A549 (cell line): Measurements from ENCODE around the gene ARHGAP44. TPM values are rescaled to one million over a fixed set of nuclear protein-coding genes. Genes with fewer than 3 reads are reported as not detected.
"Not testable (repeated sequence)": the region's sequence is repeated elsewhere in the genome, so short reads cannot be mapped to it uniquely, and the experiment has no call there.

Experiments
- ATAC-seq, 2 experiments: fragments of 200-7000 bp in 1 of 2; fragments of >200 bp in 1 of 2; cut with Nextera tagmentation in 1 of 2; cut with Tn5 transposase in 1 of 2; 3 replicates each; pipeline versions ENCODE4 v1.8.0 to v1.9.1; 2018 to 2020; ENCODE audit warnings: mild to moderate bottlenecking in 1 of 2, moderate library complexity in 1 of 2
- CTCF ChIA-PET: fragments of 300-600 bp; sonication (Branson Sonifier 250); formaldehyde crosslinking; extraction: SDS; loops from one replicate; lab custom pipeline; 2021; ENCODE audit warnings: antibody characterized with exemption, inconsistent platforms; lab: Yijun Ruan, JAX
- POLR2A ChIA-PET: fragments of 350-600 bp; formaldehyde crosslinking; extraction: SDS; loops from one replicate; lab custom pipeline; 2021; ENCODE audit warnings: antibody characterized with exemption, inconsistent platforms; lab: Yijun Ruan, JAX
- DNase-seq, 2 experiments: peaks; one replicate each; pipeline versions ENCODE4 v3.0.0 to v3.0.0-alpha.2; 2011 to 2016; ENCODE audit warnings: low read depth in 1 of 2, low spot score in 1 of 2
- FAIRE-seq: peaks from 2 replicates; lab custom pipeline; 2011; peaks lifted over from hg19 to GRCh38; lab: Jason Lieb, UNC
- H3K27ac ChIP-seq, 2 experiments: fragments of >200 bp; sonication (Bioruptor Twin); formaldehyde crosslinking; 3 replicates each; pipeline ENCODE4 v1.5.1; 2016 to 2017
- H3K4me1 ChIP-seq: fragments of >200 bp; sonication (Bioruptor Twin); formaldehyde crosslinking; 3 replicates; pipeline ENCODE4 v1.6.1; 2016
- H3K4me2 ChIP-seq: fragments of >200 bp; sonication (Bioruptor Twin); formaldehyde crosslinking; 3 replicates; pipeline ENCODE4 v1.6.1; 2016
- H3K4me3 ChIP-seq: fragments of >200 bp; sonication (Bioruptor Twin); formaldehyde crosslinking; 3 replicates; pipeline ENCODE4 v1.5.1; 2016
- H3K9me3 ChIP-seq: fragments of >200 bp; sonication (Bioruptor Twin); formaldehyde crosslinking; 3 replicates; pipeline ENCODE4 v1.6.1; 2016
- CBX2 ChIP-seq: fragments of 200-600 bp; sonication (generic); IDR thresholded peaks from 2 replicates; pipeline ENCODE4 v1.6.1; 2016; ENCODE audit warnings: low read depth, mild to moderate bottlenecking, borderline replicate concordance
- CEBPB ChIP-seq, 2 experiments: fragments of >200 bp in 1 of 2; sonication (Bioruptor Twin) in 1 of 2; formaldehyde crosslinking in 1 of 2; IDR thresholded peaks; 2 replicates each; pipeline ENCODE4 v1.6.1; 2012 to 2016
- CTCF ChIP-seq: fragments of >200 bp; sonication (Bioruptor Twin); formaldehyde crosslinking; IDR thresholded peaks from 3 replicates; pipeline ENCODE4 v1.5.1; 2016
- E2F6 ChIP-seq: IDR thresholded peaks from 2 replicates; pipeline ENCODE4 v1.6.1; 2012; ENCODE audit warnings: low read depth, borderline replicate concordance
- ESRRA ChIP-seq: fragments of 150-350 bp; IDR thresholded peaks from 2 replicates; pipeline ENCODE4 v1.6.1; 2014; ENCODE audit warnings: mild to moderate bottlenecking, low read length, borderline replicate concordance
- FOSL2 ChIP-seq, 2 experiments: fragments of 450-650 bp in 1 of 2; fragments of >200 bp in 1 of 2; sonication (Bioruptor Twin) in 1 of 2; formaldehyde crosslinking; IDR thresholded peaks; 2 replicates each; pipeline versions ENCODE4 v1.5.0 to v1.6.1; 2016 to 2020; ENCODE audit warnings: mild to moderate bottlenecking in 1 of 2, moderate library complexity in 1 of 2
- HDAC2 ChIP-seq: fragments of 200-600 bp; sonication (generic); IDR thresholded peaks from 2 replicates; pipeline ENCODE4 v1.6.1; 2016
- HES2 ChIP-seq: fragments of >200 bp; sonication (Bioruptor Twin); formaldehyde crosslinking; IDR thresholded peaks from 2 replicates; pipeline ENCODE4 v1.6.1; 2016
- MAZ ChIP-seq: fragments of 150-350 bp; IDR thresholded peaks from 2 replicates; pipeline ENCODE4 v1.6.1; 2014; ENCODE audit warnings: antibody characterized with exemption, low read depth, low read length, borderline replicate concordance
- MYC ChIP-seq: IDR thresholded peaks from 2 replicates; pipeline ENCODE4 v1.6.1; 2012; ENCODE audit warnings: mild to moderate bottlenecking, inconsistent platforms, low read length, improper control_type of control experiment, borderline replicate concordance
- NR3C1 ChIP-seq: fragments of >200 bp; sonication (Bioruptor Twin); formaldehyde crosslinking; IDR thresholded peaks from 3 replicates; pipeline ENCODE4 v1.6.1; 2017
- POLR2AphosphoS2 ChIP-seq: conservative IDR thresholded peaks from 2 replicates; pipeline ENCODE4 v1.6.1; 2012; ENCODE audit warnings: low read length, improper control_type of control experiment, inconsistent platforms
- SREBF2 ChIP-seq: fragments of 450-650 bp; IDR thresholded peaks from 2 replicates; pipeline ENCODE4 v1.6.1; 2014; ENCODE audit warnings: mild to moderate bottlenecking, moderate library complexity
- ZC3H11A ChIP-seq: fragments of 450-650 bp; IDR thresholded peaks from 2 replicates; pipeline ENCODE4 v1.6.1; 2014; ENCODE audit warnings: antibody characterized with exemption, mild to moderate bottlenecking
- WGBS: methylation state at CpG from one replicate; pipeline ENCODE4 v1.1.6; 2017; ENCODE audit errors: missing lambda C conversion rate; 5-methylcytosine and 5-hydroxymethylcytosine counted together
- polyA plus RNA-seq, 4 experiments: library from polyadenylated mRNA; depleted of rRNA in 3 of 4; stranded (reverse); fragments of >200 nt; fragmentation: RNase III in 1 of 4; extraction: RNeasy Plus Mini Kit Qiagen cat#74134 plus additional on column Dnase treatment in 1 of 4; gene quantifications; 2 replicates in 3 of 4; 3 replicates in 1 of 4; pipeline ENCODE4 v1.2.3, GENCODE V29; 2011 to 2017

Gene ARHGAP44
- polyA plus RNA-seq, 2 of the 4 experiments (the other 2 are of a cell fraction): 4.1 to 4.2 TPM

- H3K27ac ChIP-seq: no peak overlapping the region
- no peak for DNase-seq
- no peak for FAIRE-seq
- CTCF ChIA-PET: no interaction called here
- POLR2A ChIA-PET: no interaction called here
- H3K4me1 ChIP-seq: no peaks in the 10 kb centered on the region
- peaks cover under 1% of the 10 kb centered on the region; the same call in 1 of the 3 replicates for H3K9me3 ChIP-seq
- H3K4me3 ChIP-seq: no peak overlapping the region
- TF ChIP-seq E2F6 (no peak), SREBF2 (no peak), HDAC2 (no peak), NR3C1 (no peak), CEBPB (IDR thresholded peaks at IDR 0.05) (no peak), HES2 (no peak), MYC (no peak), CBX2 (no peak), MAZ (no peak), CTCF (no peak), ZC3H11A (no peak), ESRRA (no peak)
- no peak for ATAC-seq
- 52% methylated on average over 5 of the region's 5 CpGs for WGBS
- no peak overlapping the region for H3K4me2 ChIP-seq
These were observed 78.4 kb downstream of the ARHGAP44 start for GRCh38 chr17:12867726-12868125.

- not testable (repeated sequence) for H3K4me3 ChIP-seq
These were observed 84.3 kb downstream of the ARHGAP44 start for GRCh38 chr17:12873415-12874125.

GRCh38 chr17:12877953-12878669 lies 88.8 kb downstream of the ARHGAP44 start:
- POLR2A ChIA-PET: no interaction called here

More at GRCh38 chr17:12873415-12874125, 84.3 kb downstream of the ARHGAP44 start:
- CTCF ChIA-PET: interaction anchor here (0.7 to 1.1 kb wide), 2 partner anchors 107 to 129 kb away, joined by 3 read pairs; no protein-coding TSS in a partner anchor
- H3K9me3 ChIP-seq, H3K4me1 ChIP-seq, DNase-seq, ATAC-seq, POLR2A ChIA-PET, H3K4me2 ChIP-seq, H3K27ac ChIP-seq, FAIRE-seq: not testable (repeated sequence)
- TF ChIP-seq ZC3H11A: peak; percentile 95
- WGBS: 79% methylated on average over 7 of the region's 7 CpGs

GRCh38 chr17:12879096-12879495 lies 89.8 kb downstream of the ARHGAP44 start:
- H3K9me3 ChIP-seq, H3K4me2 ChIP-seq, H3K27ac ChIP-seq, H3K4me1 ChIP-seq, ATAC-seq, CTCF ChIA-PET, FAIRE-seq, POLR2A ChIA-PET, DNase-seq, H3K4me3 ChIP-seq: not testable (repeated sequence)
- 24% methylated on average over 5 of the region's 5 CpGs for WGBS

More at GRCh38 chr17:12877953-12878669, 88.8 kb downstream of the ARHGAP44 start:
- Histone ChIP-seq H3K4me3 (no peak overlapping the region), H3K4me1 (no peaks in the 10 kb centered on the region; the same call in 2 of the 3 replicates), H3K9me3 (no peaks in the 10 kb centered on the region), H3K4me2 (no peak overlapping the region), H3K27ac (no peak overlapping the region)
- FAIRE-seq: no peak
- 67% methylated on average over 8 of the region's 8 CpGs for WGBS
- TF ChIP-seq POLR2AphosphoS2: no peak
- no peak for TF ChIP-seq FOSL2 (IDR thresholded peaks at IDR 0.05)
- TF ChIP-seq FOSL2 (CRISPR knock-in tag; IDR thresholded peaks at IDR 0.05): peak; percentile 51; the same call in 1 of the 2 replicates
- ATAC-seq: no peak
- DNase-seq: no peak
- CTCF ChIA-PET: interaction anchor here (0.6 kb wide), 1 partner anchor 183 kb away, joined by 3 read pairs; no protein-coding TSS in a partner anchor
